Activated T-cell treated with anti-CD3 and anti-CD28 coated beads, Interleukin-2, amount 50 U/mL, for 1 hour (primary cell): ENCODE data around the gene SPRY4.
"Not testable (repeated sequence)": the region's sequence is repeated elsewhere in the genome, so short reads cannot be mapped to it uniquely, and the experiment has no call there.

Experiments
- DNase-seq: peaks from one replicate; pipeline ENCODE4 v3.0.0-alpha.2; 2020

Gene SPRY4

GRCh38 chr5:142324871-142325724, at the start of gene SPRY4:
TSS of gene SPRY4 (minus strand) at chr5:142325021. CDS start at chr5:142315108, 9,913 bp downstream.
- DNase-seq: peak; percentile 77

GRCh38 chr5:142368529-142368928, 43.7 kb upstream of the SPRY4 start:
- no peak for DNase-seq

GRCh38 chr5:142366007-142366406, 41.2 kb upstream of the SPRY4 start:
- DNase-seq: no peak

- no peak for DNase-seq
Observed at GRCh38 chr5:142364251-142365145, 39.7 kb upstream of the SPRY4 start.

- DNase-seq: no peak
Observed at GRCh38 chr5:142363619-142363963, 38.8 kb upstream of the SPRY4 start.

- not testable (repeated sequence) for DNase-seq
Observed at GRCh38 chr5:142362193-142362592, 37.4 kb upstream of the SPRY4 start.

GRCh38 chr5:142360607-142361120, 35.8 kb upstream of the SPRY4 start:
- no peak for DNase-seq

GRCh38 chr5:142360051-142360498, 35.3 kb upstream of the SPRY4 start:
- no peak for DNase-seq

- DNase-seq: no peak
Observed at GRCh38 chr5:142358648-142359047, 33.8 kb upstream of the SPRY4 start.

- no peak for DNase-seq
Observed at GRCh38 chr5:142358121-142358520, 33.3 kb upstream of the SPRY4 start.

GRCh38 chr5:142357469-142358090, 32.8 kb upstream of the SPRY4 start:
- peak; percentile 33 for DNase-seq

GRCh38 chr5:142356716-142357468, 32.1 kb upstream of the SPRY4 start:
- DNase-seq: peak; percentile 87

- no peak for DNase-seq
Observed at GRCh38 chr5:142356349-142356715, 31.5 kb upstream of the SPRY4 start.

GRCh38 chr5:142353071-142353472, 28.3 kb upstream of the SPRY4 start:
- DNase-seq: no peak

GRCh38 chr5:142350021-142350420, 25.2 kb upstream of the SPRY4 start:
- no peak for DNase-seq

GRCh38 chr5:142346706-142347105, 21.9 kb upstream of the SPRY4 start:
- no peak for DNase-seq

GRCh38 chr5:142344915-142345314, 20.1 kb upstream of the SPRY4 start:
- not testable (repeated sequence) for DNase-seq

GRCh38 chr5:142343531-142343930, 18.7 kb upstream of the SPRY4 start:
- DNase-seq: no peak

- DNase-seq: no peak
Observed at GRCh38 chr5:142342128-142342981, 17.5 kb upstream of the SPRY4 start.

GRCh38 chr5:142339781-142340180, 15.0 kb upstream of the SPRY4 start:
- DNase-seq: no peak

- no peak for DNase-seq
Observed at GRCh38 chr5:142334538-142334937, 9.7 kb upstream of the SPRY4 start.
